ENCODE data around the gene CLCN7. TPM values are rescaled to one million over a fixed set of nuclear protein-coding genes. Genes with fewer than 3 reads are reported as not detected.

CLCN7 gene
- total and polyA plus RNA-seq, 8 donors, result 28.6 to 130 (median 31.3) TPM

DNA sequence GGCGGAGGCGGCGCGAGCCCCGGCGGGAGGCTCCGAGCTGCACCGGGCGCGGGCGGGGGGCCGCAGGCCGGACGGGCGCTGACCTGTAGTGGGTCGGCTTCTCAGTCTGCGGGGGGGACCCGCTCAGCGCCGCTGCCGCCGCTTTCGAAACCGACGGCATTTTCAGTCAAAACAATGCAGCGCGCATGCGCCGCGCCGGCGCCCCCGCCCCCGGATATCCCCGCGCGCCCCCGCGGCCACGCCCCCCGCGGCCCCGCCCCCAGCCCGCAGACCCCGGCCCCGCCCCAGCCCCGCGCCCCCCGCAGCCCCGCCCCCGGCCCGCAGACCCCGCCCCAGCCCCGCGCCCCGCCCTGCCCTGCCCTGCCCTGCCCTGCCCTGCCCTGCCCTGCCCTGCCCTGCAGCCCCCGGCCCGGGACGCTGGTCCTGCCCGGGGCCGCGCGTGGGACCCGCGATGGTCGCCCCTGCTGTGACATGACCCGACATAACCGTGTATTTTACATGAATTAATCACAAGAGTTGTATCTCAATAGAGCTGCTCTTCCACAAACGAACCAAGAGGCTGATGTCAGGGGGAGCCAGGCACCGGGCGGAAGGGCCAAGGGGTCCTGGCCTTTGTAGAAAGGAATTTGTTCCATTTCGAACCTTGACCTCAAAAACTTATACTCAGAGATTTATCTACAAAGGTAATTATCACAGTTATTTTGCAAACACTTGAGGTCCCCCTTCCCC lies 60.1 kb downstream of the CLCN7 start, which contains the start of gene UNKL:
Gene UNKL, minus strand, starts transcription at position 173 of the 729 bp plus-strand sequence. Its CDS starts 13 bp downstream, at position 160.
- peak; percentile 72 for ATAC-seq
- TF ChIP-seq, protein P1, sequence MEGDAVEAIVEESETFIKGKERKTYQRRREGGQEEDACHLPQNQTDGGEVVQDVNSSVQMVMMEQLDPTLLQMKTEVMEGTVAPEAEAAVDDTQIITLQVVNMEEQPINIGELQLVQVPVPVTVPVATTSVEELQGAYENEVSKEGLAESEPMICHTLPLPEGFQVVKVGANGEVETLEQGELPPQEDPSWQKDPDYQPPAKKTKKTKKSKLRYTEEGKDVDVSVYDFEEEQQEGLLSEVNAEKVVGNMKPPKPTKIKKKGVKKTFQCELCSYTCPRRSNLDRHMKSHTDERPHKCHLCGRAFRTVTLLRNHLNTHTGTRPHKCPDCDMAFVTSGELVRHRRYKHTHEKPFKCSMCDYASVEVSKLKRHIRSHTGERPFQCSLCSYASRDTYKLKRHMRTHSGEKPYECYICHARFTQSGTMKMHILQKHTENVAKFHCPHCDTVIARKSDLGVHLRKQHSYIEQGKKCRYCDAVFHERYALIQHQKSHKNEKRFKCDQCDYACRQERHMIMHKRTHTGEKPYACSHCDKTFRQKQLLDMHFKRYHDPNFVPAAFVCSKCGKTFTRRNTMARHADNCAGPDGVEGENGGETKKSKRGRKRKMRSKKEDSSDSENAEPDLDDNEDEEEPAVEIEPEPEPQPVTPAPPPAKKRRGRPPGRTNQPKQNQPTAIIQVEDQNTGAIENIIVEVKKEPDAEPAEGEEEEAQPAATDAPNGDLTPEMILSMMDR (IDR thresholded peaks at IDR 0.05), result no peak
- H3K36me3 ChIP-seq, result peaks cover 0 to 11% of the 10 kb centered on the region in 2 donors
- intact Hi-C loops (cut with DNase I), result no loop called here
- H3K27me3 ChIP-seq, result no peaks in the 10 kb centered on the region
- peak; percentile 61 to 94 (median 82) for DNase-seq
- peak within 1 kb of the TSS; percentile 80 to 89 for H3K27ac ChIP-seq
- H3K9me3 ChIP-seq, result no peaks in the 10 kb centered on the region
- H3K4me1 ChIP-seq, result peaks cover 8 to 37% of the 10 kb centered on the region in 2 donors
- peak within 1 kb of the TSS; percentile 69 to 82 for H3K4me3 ChIP-seq

DNA sequence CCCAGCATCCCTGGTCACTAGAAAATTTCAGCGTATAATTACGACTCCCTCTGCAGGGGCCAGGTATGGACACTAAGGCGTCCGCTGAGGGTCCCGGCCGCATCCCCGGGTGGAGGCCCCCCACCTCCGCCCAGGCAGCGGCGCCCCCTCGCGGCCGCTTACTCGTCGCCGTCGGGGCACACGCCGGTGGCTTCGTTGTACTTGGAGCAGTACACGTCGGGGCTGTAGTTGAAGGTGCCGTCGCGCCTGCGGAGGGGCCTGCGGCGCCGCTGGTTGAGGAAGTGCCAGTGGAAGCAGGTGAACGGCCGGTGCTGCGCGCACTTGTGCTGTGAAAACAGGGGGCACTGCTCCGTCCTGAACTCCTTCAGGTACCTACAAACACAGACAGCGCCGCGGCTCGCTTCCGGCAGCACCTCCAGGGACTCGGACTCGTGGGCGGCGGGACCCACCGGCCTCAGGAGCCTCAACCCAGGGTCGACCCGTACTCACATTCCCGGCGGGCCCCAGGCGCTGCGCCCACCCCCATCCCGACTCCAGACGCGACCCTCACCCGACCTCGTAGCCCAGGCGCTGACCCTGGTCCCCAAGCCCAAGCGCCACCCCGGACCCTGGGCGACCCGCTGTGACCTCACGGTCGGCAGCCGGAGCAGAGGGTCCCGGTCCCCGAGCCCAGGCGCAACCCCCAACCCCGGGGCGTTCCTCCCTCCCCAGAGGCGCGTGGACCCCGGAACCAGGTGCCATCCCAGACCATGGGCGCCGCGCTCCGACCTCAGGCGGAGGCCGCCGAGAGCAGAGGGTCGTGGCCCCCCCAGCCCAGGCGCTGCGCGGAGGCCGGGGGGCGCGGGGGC lies 60.9 kb downstream of the CLCN7 start:
- intact Hi-C loops (cut with DNase I), result no loop called here
- H3K27ac ChIP-seq, result peak overlapping the region; percentile 80 to 89
- H3K4me3 ChIP-seq, result peak overlapping the region; percentile 69 to 82
- no peaks in the 10 kb centered on the region for H3K9me3 ChIP-seq
- H3K27me3 ChIP-seq, result no peaks in the 10 kb centered on the region
- ATAC-seq (peak; percentile 72), DNase-seq (peak in 3 of 4 donors; percentile 47 to 92 (median 59))
- H3K4me1 ChIP-seq, result peaks cover 5 to 31% of the 10 kb centered on the region in 2 donors
- H3K36me3 ChIP-seq, result peaks cover 0 to 11% of the 10 kb centered on the region in 2 donors
- TF ChIP-seq, protein P1 (IDR thresholded peaks at IDR 0.05), result peak; percentile 58 to 63

DNA sequence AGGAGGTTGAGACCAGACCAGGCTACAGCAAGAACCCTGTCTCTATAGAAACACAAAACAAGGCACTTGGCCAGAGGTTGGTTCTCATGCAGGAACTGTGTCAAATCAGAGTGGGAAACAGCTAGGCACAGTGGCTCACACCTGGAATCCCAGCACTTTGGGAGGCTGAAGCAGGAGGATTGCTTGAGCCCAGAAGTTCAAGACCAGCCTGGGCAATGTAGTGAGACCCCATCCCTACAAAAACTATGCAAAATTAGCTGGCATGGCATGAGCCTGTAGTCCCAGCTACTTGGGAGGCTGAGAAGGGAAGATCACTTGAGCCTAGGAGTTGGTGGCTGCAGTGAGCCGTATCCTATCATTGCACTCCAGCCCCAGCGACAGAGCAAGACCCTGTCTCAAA lies 62.0 kb downstream of the CLCN7 start:
- peaks cover 0 to 8% of the 10 kb centered on the region in 2 donors for H3K36me3 ChIP-seq
- DNase-seq (no peak), ATAC-seq (no peak)
- H3K27me3 ChIP-seq, result no peaks in the 10 kb centered on the region
- TF ChIP-seq, protein P1 (IDR thresholded peaks at IDR 0.05), result no peak
- intact Hi-C loops (cut with DNase I), result no loop called here
- H3K9me3 ChIP-seq, result no peaks in the 10 kb centered on the region
- H3K4me1 ChIP-seq, result peaks cover 5 to 32% of the 10 kb centered on the region in 2 donors
- H3K27ac ChIP-seq, result no peak overlapping the region
- H3K4me3 ChIP-seq, result no peak overlapping the region

DNA sequence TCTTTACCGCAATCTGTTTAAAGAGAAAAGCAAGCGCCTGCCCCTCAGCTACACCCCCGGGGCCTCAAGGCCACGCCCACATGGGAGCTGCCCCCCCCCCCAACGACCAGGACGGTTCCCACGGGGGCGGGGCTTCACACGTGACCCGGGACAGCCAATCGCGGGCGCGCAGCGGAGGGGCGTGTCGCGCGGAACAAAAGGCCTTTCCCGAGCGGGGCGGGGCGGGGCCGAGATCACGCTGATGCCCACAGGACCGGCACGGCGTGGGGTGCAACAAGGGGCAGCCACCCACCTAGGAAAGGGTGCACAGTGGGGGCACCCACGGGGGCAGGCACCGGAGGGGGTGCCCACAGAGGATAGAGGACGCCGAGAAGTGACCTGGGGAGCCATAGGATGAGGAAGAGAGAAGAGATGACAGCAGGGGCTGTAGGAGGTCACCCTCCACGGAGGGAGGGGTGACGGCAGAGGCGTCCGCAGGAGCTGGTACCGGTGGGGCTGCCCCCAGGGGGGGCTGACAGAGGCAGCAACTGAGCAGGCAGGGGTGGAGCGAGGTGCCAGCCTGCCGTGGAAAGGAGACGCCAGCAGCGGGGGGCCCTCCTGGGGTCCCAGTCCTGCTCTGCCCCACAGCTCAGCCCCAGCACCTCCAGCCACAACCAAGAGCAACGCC lies 66.5 kb downstream of the CLCN7 start:
- TF ChIP-seq, protein P1 (IDR thresholded peaks at IDR 0.05), result no peak
- peak overlapping the region in 1 of 2 donors; percentile 45 for H3K27ac ChIP-seq

More for the DNA sequence above, 66.5 kb downstream of the CLCN7 start:
- H3K4me3 ChIP-seq, result peak overlapping the region; percentile 42 to 48
- H3K27me3 ChIP-seq, result no peaks in the 10 kb centered on the region
- H3K36me3 ChIP-seq, result peaks cover 0 to 26% of the 10 kb centered on the region in 2 donors
- H3K9me3 ChIP-seq, result no peaks in the 10 kb centered on the region
- peaks cover 0 to 22% of the 10 kb centered on the region in 2 donors for H3K4me1 ChIP-seq
- ATAC-seq (peak; percentile 99), DNase-seq (peak; percentile 85 to 97 (median 92))
- intact Hi-C loops (cut with DNase I), result no loop called here

Data from left lung (tissue), 10 donors.